Breast epithelium (tissue), 4 donors: ENCODE measurements around the gene NAA15. TPM values are rescaled to one million over a fixed set of nuclear protein-coding genes. Genes with fewer than 3 reads are reported as not detected.

Source experiments
- DNase-seq, 2 donors: peaks; one replicate each; pipeline ENCODE4 v3.0.0-alpha.2; 2019; ENCODE audit warnings: low spot score in 2 of 2
- H3K27ac ChIP-seq, 2 donors: fragments of 200-600 bp; sonication (generic) in 1 of 2; one replicate each; pipeline ENCODE4 v1.5.1; 2016 to 2019; ENCODE audit warnings: mild to moderate bottlenecking in 1 of 2
- H3K27me3 ChIP-seq, 2 donors: fragments of 200-600 bp; sonication (generic) in 1 of 2; one replicate each; pipeline versions ENCODE4 v1.5.1 to v1.6.0; 2017 to 2019; ENCODE audit warnings: control low read depth in 1 of 2, mild to moderate bottlenecking in 1 of 2
- H3K36me3 ChIP-seq: fragments of 200-600 bp; one replicate; pipeline ENCODE4 v1.5.1; 2019
- H3K4me1 ChIP-seq, 2 donors: fragments of 200-600 bp; sonication (generic); one replicate each; pipeline ENCODE4 v1.5.1; 2016 to 2019; ENCODE audit warnings: control low read depth in 1 of 2
- H3K4me3 ChIP-seq, 3 donors: fragments of 200-600 bp; sonication (generic); 1 replicate in 2 of 3; 2 replicates in 1 of 3; pipeline ENCODE4 v1.5.1; 2016 to 2019; ENCODE audit warnings: mild to moderate bottlenecking in 3 of 3, moderate library complexity in 2 of 3
- H3K9me3 ChIP-seq, 2 donors: fragments of 200-600 bp; sonication (generic) in 1 of 2; one replicate each; pipeline ENCODE4 v1.5.1; 2016 to 2019; ENCODE audit warnings: control low read depth in 1 of 2
- CTCF ChIP-seq, 3 donors: fragments of 450-650 bp; IDR thresholded peaks; one replicate each; pipeline ENCODE4 v1.5.1; 2016 to 2017; ENCODE audit warnings: antibody characterized with exemption in 3 of 3, mild to moderate bottlenecking in 3 of 3, moderate library complexity in 3 of 3
- POLR2A ChIP-seq: fragments of 450-650 bp; IDR thresholded peaks from one replicate; pipeline ENCODE4 v1.6.1; 2016; ENCODE audit warnings: antibody characterized with exemption, mild to moderate bottlenecking, moderate library complexity
- POLR2AphosphoS5 ChIP-seq, 3 donors: sonication (generic); formaldehyde crosslinking; IDR thresholded peaks; one replicate each; pipeline ENCODE4 v1.6.1; 2017; ENCODE audit warnings: antibody characterized with exemption in 3 of 3
- intact Hi-C: fragments of 100-400 bp; cut with DNase I; formaldehyde crosslinking; loops from one replicate; pipeline ENCODE4 v1.15.1; 2023; ENCODE audit warnings: low total_unique reads
- total RNA-seq, 3 donors: library from RNA; depleted of rRNA; stranded (reverse); fragments of >200 nt; gene quantifications; one replicate each; pipeline ENCODE4 v1.1.0, GENCODE V29; 2016

NAA15 gene
- total RNA-seq, 3 donors from 2014 or later: 28.5 to 49.9 (median 34.1) TPM

GRCh38 chr4:139279760-139280620, 21.3 kb upstream of the NAA15 start, which contains the start of gene MGARP:
Gene MGARP, minus strand, starts transcription at chr4:139280225. Its CDS starts 67 bp downstream, at chr4:139280158.
- H3K27ac ChIP-seq: no peak within 1 kb of the TSS
- H3K27me3 ChIP-seq: peaks cover 0 to 4% of the 10 kb centered on the region in 2 donors
- TF ChIP-seq POLR2AphosphoS5 (IDR thresholded peaks at IDR 0.05) (no peak), CTCF (IDR thresholded peaks at IDR 0.05) (no peak), POLR2A (no peak)
- intact Hi-C loops: no loop called here
- H3K4me3 ChIP-seq: peak within 1 kb of the TSS; percentile 43 to 73 (median 53)
- DNase-seq: no peak
- H3K36me3 ChIP-seq: no peaks in the 10 kb centered on the region
- H3K4me1 ChIP-seq: peaks cover 0 to 4% of the 10 kb centered on the region in 2 donors
- H3K9me3 ChIP-seq: no peaks in the 10 kb centered on the region

GRCh38 chr4:139282065-139282720, 19.1 kb upstream of the NAA15 start:
- TF ChIP-seq POLR2A (no peak), CTCF (IDR thresholded peaks at IDR 0.05) (no peak), POLR2AphosphoS5 (IDR thresholded peaks at IDR 0.05) (no peak)
- H3K27ac ChIP-seq: no peak overlapping the region
- intact Hi-C loops: no loop called here

GRCh38 chr4:139282721-139283075, 18.6 kb upstream of the NAA15 start:
- no peaks in the 10 kb centered on the region for H3K36me3 ChIP-seq
- no peak for TF ChIP-seq CTCF (IDR thresholded peaks at IDR 0.05)
- TF ChIP-seq POLR2AphosphoS5 (IDR thresholded peaks at IDR 0.05): no peak
- TF ChIP-seq POLR2A: no peak
- H3K4me1 ChIP-seq: peaks cover 0 to 4% of the 10 kb centered on the region in 2 donors
- H3K27ac ChIP-seq: no peak overlapping the region
- peaks cover 0 to 4% of the 10 kb centered on the region in 2 donors for H3K27me3 ChIP-seq
- intact Hi-C loops: no loop called here
- H3K4me3 ChIP-seq: no peak overlapping the region
- no peak for DNase-seq
- H3K9me3 ChIP-seq: no peaks in the 10 kb centered on the region

More at GRCh38 chr4:139282065-139282720, 19.1 kb upstream of the NAA15 start:
- DNase-seq: no peak
- no peaks in the 10 kb centered on the region for H3K9me3 ChIP-seq
- peaks cover 0 to 4% of the 10 kb centered on the region in 2 donors for H3K27me3 ChIP-seq
- no peak overlapping the region for H3K4me3 ChIP-seq
- H3K36me3 ChIP-seq: no peaks in the 10 kb centered on the region
- peaks cover 0 to 4% of the 10 kb centered on the region in 2 donors for H3K4me1 ChIP-seq

- Histone ChIP-seq H3K4me1 (no peaks in the 10 kb centered on the region), H3K9me3 (no peaks in the 10 kb centered on the region), H3K36me3 (no peaks in the 10 kb centered on the region), H3K27me3 (no peaks in the 10 kb centered on the region), H3K27ac (no peak overlapping the region), H3K4me3 (no peak overlapping the region)
- no peak for DNase-seq
- no peak for TF ChIP-seq CTCF (IDR thresholded peaks at IDR 0.05)
- TF ChIP-seq POLR2A: no peak
- no peak for TF ChIP-seq POLR2AphosphoS5 (IDR thresholded peaks at IDR 0.05)
- intact Hi-C loops: no loop called here
Observed at GRCh38 chr4:139286186-139286698, 15.1 kb upstream of the NAA15 start.
